ENCODE measurements around the gene MST1.

Gene MST1

GRCh38 chr3:49689046-49689907 lies at the start of gene MST1, which contains the start of gene RNF123:
MST1 (minus strand) TSS chr3:49689474; CDS start chr3:49688691, 783 bp downstream.
RNF123 (plus strand) TSS chr3:49689557; CDS start chr3:49691166, 1,609 bp downstream.
- DNase-seq (ENCODE audit: low read depth): peak; percentile 70

- no peak for DNase-seq (ENCODE audit: low read depth)
Measured at GRCh38 chr3:49738067-49738713, 48.9 kb upstream of the MST1 start.

- DNase-seq (ENCODE audit: low read depth): no peak
Measured at GRCh38 chr3:49734752-49735151, 45.5 kb upstream of the MST1 start.

GRCh38 chr3:49733551-49733950 lies 44.3 kb upstream of the MST1 start:
- DNase-seq (ENCODE audit: low read depth): no peak

GRCh38 chr3:49732597-49732996 lies 43.3 kb upstream of the MST1 start:
- no peak for DNase-seq (ENCODE audit: low read depth)

GRCh38 chr3:49729966-49730609 lies 40.8 kb upstream of the MST1 start:
- no peak for DNase-seq (ENCODE audit: low read depth)

- DNase-seq (ENCODE audit: low read depth): no peak
Measured at GRCh38 chr3:49727924-49728361, 38.7 kb upstream of the MST1 start.

GRCh38 chr3:49727154-49727923 lies 38.1 kb upstream of the MST1 start:
- no peak for DNase-seq (ENCODE audit: low read depth)

GRCh38 chr3:49725906-49726681 lies 36.8 kb upstream of the MST1 start:
- no peak for DNase-seq (ENCODE audit: low read depth)

- DNase-seq (ENCODE audit: low read depth): no peak
Measured at GRCh38 chr3:49724586-49724985, 35.3 kb upstream of the MST1 start.

- DNase-seq (ENCODE audit: low read depth): peak; percentile 95
Measured at GRCh38 chr3:49723628-49724551, 34.6 kb upstream of the MST1 start, which contains the start of gene GMPPB. GMPPB (minus strand) TSS chr3:49723951; CDS start chr3:49723726, 225 bp downstream.

- no peak for DNase-seq (ENCODE audit: low read depth)
Measured at GRCh38 chr3:49723296-49723627, 34.0 kb upstream of the MST1 start.

- DNase-seq (ENCODE audit: low read depth): no peak
Measured at GRCh38 chr3:49722896-49723295, 33.6 kb upstream of the MST1 start.

- no peak for DNase-seq (ENCODE audit: low read depth)
Measured at GRCh38 chr3:49721896-49722781, 32.9 kb upstream of the MST1 start.

GRCh38 chr3:49721596-49721895 lies 32.3 kb upstream of the MST1 start:
- no peak for DNase-seq (ENCODE audit: low read depth)

GRCh38 chr3:49720855-49721595 lies 31.8 kb upstream of the MST1 start:
- DNase-seq (ENCODE audit: low read depth): no peak

GRCh38 chr3:49719214-49719884 lies 30.1 kb upstream of the MST1 start, which contains the start of gene AMIGO3:
AMIGO3 (minus strand) TSS chr3:49719684; CDS start chr3:49719465, 219 bp downstream.
- peak; percentile 86 for DNase-seq (ENCODE audit: low read depth)

- no peak for DNase-seq (ENCODE audit: low read depth)
Measured at GRCh38 chr3:49718858-49719213, 29.6 kb upstream of the MST1 start.
